GM18498 (cell line): Measurements from ENCODE around the gene NELFA.

Experiments used
- ATAC-seq: cut with Tn5 transposase; IDR thresholded peaks from one replicate; pipeline ENCODE4 v1.9.1; 2021; ENCODE audit warnings: mild to moderate bottlenecking, moderate library complexity; ENCODE audit not compliant: unreplicated experiment

Gene NELFA

DNA sequence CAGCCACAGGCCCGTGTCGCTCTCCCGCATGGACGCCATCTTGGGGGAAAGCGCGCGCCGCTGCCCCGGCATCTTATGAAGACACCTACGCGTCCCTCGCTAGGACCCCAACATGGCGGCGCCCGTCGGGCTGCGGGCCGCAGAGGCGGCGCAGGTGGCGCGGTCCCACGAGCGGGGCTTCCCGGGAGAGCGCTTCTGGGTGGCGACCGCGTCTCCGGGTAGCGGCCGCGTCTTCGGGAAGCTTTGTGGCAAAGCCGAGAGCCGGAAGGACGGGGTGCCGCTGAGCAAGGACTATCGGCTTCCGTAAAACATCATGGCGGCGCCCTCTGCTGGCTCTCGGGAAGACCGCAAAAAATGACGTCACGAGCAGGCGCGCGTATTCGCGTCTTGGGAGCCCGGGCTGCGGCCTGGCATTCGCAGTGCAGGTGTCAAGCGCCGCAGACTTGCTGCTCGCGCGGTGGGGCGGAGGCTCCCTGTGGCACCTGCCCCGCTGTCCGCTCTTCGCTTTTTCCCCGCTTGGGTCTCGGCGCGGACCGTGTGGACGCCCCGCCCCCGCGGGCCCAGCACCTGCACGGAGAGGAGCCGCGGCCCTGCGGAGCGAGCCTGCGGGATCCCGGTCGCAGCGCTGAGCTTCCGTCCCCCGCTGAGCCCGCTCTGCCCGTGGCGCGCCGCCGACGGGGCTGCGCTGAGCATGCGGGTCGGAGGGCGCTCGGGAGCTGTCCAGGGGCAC, at the start of gene NELFA:
NELFA (minus strand) TSS at position 54 of the 730 bp plus-strand sequence; CDS start at position 39, 15 bp downstream.
- ATAC-seq = peak; percentile 88

DNA sequence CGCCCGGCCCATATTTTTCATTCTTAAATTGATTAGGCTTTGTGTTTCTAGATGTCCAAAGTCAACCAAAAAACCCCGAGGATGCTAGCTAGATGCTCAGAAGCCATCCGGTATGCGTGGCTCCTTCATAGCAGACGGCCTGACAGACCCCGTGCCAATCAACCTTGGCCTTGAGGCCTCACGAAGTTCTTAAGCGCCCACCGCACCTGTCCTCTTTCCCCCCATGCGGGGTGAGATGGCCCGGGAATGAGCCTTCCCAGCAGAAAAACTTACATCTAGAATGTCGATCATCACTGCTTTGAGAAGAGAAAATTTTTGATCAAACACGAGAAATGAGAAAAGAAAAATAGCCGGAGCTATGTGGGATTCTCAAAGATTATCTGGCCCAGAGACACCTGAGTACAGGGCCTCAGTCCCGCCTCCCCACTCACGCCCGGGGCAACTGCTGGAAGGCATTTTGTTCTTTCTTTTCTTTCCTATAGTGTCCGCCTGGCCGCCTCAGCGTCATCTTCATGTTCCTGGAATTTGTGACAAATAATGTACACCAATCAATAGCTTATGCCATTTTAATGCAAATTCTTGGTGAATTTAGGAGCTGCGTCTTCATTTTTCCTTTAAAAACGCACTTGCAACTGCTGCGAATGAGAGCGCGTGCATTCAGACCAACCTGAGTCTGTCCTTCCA, 48.8 kb upstream of the NELFA start:
- ATAC-seq = no peak

DNA sequence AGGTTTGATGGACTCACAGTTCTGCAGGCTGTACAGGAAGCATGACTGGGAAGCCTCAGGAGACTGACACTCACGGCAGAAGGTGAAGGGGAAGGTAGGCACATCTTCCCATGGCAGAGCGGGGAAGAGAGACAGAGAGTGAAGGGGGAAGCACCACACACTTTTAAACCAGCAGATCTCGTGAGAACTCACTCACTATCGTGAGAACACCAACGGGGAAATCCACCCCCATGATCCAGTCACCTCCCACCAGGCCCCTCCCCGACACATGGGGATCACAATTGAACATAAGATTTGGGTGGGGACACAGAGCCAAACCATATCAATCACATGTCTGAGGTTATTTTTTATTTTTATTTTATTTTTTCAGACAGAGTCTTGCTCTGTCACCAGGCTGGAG, 45.4 kb upstream of the NELFA start:
- ATAC-seq = no peak

DNA sequence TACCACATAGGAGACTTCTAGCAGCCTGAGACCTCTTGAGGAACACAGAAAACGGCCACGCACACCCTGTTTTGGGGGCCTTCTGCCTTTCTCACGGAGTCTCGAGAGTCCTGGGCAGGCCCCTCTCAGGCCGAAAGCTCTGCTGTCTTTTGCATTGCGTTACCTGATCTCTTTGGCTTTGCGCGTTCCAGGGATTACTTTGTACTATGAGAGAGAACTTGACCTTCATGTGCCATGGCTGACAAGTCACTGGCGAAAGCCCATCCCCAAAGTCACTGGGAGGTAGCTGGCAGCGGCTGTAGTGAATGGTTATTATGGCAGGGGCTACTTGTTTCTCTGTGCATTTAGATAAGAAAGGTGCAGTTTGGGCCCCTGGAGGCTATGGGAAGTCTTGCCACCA, 42.3 kb upstream of the NELFA start:
- ATAC-seq = no peak

DNA sequence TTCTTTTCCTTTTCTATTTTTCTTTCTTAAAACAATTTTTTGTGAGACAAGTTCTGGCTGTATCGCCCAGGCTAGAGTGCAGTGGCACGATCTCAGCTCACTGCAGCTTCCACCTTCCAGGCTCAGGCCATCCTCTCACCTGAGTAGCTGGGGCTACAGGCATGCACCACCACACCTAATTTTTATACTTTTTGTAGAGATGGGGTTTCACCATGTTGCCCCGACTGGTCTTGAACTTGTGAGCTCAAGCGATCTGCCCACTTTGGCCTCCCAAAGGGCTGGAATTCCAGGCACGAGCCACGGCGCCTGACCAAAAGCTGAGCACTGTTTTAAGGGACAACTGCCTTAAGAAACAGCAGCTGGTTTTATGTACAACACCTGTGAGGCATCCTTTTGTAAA, 41.0 kb upstream of the NELFA start:
- ATAC-seq = no peak

DNA sequence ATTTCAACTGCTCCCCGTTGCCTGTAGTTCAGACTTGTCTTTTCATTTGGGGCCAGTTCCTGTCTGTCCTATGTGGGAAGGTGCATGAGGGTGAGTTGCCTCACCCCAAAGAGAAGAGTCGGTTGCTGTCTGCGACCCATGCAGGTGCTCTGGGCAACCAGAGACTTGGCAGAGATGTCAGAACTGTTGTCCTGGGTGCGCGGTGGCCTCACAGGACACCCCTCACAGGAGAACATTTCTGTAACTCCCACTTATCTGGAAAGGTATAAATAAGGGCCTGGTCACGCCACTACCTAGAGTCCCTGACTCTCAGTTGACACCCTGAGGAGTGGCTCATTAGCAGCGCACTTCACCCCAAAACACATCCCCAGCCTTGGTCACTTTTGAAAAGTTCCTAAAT, 40.6 kb upstream of the NELFA start:
- no peak for ATAC-seq

DNA sequence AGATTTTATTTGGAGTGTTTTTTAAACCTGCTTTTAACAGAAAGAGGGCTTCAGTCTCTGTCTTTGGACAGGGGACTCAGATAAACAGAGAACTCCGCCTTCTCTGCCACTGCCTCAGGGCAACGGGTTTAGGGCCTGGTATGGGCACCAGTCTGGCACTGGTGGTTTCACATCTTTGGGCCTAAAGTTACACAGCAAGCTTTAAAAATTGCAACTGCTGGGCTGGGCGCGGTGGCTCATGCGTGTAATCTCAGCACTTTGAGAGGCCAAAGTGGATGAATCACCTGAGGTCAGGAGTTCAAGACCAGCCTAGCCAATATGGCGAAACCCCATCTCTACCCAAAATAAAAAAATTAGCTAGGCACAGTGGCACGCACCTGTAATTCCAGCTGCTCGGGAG, 40.1 kb upstream of the NELFA start:
- no peak for ATAC-seq

DNA sequence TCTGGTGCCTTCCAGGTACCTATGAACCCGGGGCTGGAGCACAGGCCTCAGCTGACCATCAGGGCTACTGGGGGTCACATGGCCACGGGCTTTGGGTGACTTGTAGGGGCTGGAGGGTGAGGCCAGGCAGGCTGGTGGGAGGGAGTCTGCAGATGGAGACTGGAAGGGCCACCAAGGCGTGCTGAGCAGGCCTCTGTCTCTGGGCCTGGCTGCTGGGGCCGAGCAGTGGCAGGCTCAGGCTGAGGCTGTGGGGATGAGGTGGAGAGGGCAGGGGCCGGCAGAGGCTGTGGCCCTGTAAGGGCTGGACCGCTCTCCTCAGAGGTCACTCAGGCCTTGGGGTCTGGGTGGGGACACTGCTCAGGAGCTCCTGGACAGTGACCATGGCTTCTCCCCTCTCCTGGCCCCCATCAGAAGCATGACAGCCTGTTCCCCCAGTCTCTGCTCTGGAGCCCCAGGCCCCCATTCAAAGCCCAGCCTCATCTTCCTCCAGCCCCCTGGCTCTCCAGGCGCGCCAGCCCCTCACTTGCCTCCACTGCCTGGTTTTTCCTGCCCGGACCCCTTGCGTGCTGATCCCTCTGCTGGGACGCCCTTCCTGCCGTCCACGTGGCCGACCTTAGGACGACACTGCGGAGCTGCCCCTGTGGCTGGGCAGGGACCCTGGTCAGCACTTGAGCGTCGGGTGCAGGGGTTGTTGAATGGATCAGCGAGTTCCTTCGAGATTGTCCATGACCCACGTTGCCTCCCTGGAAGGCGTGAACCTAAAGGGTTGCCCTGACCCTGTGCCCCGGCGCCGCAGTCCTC, 39.2 kb upstream of the NELFA start:
- ATAC-seq = no peak

DNA sequence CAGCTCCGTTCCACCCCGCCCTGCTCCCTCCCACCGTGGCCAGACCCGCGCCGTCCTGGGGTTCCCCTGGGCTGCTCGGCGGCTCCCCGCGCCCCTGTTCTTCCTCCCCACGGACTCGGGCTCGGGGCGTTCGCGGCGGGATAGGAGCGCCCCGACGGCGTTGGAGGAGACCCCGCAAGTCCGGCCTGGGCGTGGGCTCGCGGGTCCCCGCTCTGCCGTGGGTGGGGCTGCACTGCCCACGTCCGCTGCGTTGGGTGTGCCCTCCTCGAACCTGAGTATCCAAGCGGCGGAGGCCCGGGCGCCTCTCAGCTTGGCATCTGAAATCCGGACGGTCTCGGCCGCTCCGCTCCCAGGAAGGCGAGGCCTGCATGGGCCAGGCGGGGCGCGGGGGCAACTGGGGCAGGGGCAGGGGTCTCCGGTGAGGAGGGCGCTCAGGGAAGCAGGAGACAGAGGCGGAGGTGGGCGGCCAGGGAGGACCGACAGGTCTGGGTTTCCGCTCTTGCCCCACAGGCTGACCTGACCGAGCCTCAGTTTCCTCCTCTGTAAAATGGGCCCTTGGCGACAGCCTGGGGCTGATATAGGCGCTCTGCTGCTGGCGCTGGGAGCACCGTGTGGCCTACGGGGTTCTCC, 38.4 kb upstream of the NELFA start:
- no peak for ATAC-seq

DNA sequence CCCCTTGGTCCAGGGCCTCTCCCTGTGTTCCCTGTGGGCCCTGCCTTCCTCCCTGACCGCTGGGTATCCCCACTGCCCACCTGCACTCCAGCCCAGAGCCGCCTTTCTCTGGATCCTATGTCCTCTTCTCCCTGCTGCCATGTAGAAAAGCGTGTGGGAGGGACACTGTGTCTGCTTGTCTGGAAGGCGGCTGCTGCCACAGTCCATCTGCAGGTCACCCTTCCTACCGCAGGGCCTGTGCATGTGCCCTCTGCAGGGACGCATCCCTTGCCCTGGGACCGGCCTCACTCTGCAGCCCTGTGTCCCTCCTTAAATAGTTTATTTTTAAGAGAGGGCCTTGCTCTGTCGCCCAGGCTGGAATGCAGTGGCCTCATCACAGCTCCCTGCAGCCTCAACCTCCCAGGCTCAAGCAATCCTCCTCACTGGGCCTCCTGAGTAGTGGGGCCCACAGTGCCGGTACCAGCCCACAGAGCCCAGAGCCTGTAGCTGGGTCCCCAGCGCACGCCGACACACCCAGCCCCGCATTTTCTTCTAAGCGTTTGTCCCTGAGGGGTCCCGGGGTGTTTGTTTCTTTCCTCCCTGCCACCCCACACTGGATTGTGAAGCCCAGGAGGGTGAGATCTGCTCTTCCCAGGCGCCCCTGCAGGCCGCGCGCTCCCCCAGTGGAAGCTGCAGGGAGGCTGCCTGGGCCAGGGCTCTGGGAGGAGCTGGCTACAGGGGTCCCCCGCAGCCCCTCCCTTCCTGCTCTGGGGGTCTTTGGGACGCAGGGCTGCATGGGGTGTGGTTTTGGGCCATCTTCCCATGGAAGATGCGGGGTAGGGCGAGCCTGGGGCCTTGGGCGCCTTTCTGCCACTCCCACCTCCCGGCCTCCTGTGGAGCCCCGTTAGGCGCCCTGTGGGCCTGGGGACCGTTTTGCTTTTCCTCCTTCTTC, 37.5 kb upstream of the NELFA start:
- no peak for ATAC-seq

DNA sequence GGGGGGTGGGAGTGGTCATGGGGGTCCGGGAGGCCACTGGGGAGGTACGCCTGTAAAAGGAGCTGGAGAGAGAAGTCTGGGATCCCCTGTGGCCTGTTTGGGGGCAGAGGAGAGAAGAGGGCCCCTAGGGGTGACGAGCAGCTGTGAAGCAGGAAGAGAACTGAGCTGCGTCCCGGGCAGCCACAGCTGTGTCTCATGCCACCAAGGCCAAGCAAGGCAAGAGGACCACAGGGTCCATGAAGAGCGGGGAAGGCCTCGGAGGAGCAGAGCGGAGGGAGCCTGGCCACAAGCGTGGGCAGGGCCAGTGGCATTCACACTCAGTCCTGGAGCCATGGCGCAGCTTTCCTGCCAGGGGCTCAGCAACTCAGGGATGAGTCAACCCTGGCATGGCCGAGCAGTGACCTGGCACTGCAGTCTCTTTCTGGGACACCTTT, 36.8 kb upstream of the NELFA start:
- ATAC-seq = no peak

DNA sequence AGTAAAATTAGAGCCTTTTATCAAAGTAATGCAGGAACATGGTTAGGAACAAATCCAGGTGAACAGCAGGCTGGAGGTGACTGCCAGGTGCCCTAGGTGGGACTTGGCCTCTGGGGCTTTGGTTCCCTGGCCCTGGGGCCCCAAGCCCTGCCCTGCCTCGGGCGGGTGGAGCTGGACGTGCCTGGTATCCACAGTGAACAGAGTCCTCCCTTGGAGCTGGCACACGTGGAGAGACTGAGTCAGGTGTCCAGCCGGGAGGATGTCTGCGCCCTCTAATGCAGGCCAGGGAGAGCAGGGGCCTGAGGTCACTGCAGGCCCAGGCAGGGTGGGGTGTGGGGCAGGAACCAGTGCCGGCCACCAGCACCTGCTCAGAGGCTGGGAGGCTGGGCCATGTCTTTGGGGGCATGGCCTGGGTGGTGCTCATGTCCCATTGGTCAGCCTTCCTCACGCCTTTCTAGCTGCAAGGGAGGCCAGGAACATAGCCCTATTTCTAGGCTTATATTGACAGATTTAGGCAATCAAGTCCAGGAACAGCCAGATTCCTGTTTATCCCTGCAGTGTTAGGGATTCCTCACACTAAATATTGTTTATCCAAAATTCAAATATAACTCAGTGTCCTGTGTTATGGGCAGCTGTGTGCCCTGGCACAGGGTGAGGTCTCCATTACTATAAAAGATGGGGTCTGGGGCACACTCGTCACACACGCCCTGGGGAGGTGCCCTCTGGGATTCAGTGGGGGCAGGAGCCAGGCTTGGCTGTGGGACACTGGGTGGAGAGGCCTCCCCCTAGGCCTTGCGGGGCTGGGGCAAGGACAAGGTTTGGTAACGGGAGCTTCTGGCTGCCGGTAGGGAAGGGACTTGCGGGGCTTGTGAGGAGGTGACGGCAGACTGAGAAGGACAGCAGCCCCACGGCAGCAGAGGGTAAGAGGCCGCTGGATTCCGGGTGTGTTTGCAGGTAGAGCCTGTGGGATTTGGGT, 36.1 kb upstream of the NELFA start:
- ATAC-seq = no peak

DNA sequence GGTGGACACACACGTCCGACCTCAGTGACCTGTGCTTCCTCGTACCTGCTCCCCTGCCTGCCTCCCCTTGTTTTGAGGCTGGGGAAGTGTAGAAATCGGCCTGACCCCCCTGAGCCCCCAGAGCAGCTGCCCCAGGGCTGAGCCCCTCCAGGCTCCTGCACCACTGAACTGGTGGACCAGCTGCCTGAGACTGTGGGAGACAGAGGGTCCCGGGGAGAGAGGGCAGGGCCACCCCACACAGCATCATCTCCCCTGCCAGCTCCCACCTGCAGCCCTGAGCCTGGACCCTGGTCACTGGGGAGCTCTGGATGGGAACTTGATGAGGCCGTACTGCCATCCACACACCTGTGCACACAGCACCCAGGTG, 35.3 kb upstream of the NELFA start:
- ATAC-seq = no peak

DNA sequence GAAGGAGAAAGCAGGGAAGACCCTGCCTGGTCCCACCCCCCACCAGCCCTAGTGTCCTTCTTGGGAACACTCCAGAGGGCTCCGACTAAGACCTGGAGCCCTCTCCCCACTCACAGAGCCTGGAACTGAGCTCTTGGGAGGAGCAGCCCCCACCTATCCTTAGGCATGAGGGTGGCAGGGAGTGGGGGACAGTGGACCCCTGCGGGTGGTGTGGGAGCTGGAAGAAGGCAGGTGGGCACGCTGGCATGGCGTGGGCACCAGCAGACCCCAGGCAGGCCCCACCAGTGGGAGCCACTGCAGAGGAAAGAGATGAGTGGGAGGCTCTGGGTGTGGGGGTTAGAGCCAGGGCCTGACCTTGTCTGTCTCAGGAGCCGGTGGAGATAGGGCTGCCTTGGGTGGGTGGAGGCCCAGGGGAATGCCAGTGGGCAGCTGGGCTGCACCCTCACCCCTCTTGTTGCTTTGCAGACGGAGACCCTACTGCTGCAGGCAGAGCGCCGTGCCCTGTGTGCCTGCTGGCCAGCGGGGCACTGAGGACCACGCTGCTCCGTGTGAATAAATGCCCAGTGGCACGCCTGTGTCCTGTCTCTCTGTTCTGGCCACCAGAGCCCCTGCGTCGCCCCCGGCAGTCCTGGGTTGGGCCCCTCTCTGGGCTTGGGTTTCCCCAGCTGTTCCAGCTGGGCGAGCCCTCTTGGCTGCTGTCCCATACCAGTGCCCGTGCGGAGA, 34.8 kb upstream of the NELFA start:
- no peak for ATAC-seq

DNA sequence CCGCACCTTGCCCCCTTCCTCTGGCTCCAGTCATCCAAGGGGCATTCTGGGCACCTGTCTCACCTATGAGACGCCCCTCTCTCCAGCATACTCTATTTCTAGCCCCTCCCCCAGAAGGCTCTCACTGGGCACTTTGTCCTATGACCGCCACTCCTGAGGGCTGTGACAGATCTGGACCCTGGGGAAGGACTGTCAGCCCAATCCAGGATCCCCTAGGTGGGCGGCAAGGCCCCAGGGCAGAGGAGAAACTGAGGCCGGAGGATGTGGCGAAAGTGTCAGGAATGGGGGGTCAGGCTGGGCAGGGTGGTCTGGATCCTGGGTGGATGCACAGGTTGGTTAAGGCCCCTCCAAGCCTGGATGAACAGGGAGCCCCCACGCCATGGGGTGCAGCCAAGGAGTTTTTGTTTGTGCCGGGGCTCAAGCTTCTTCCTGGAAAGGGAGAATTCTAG, 34.2 kb upstream of the NELFA start:
- no peak for ATAC-seq

DNA sequence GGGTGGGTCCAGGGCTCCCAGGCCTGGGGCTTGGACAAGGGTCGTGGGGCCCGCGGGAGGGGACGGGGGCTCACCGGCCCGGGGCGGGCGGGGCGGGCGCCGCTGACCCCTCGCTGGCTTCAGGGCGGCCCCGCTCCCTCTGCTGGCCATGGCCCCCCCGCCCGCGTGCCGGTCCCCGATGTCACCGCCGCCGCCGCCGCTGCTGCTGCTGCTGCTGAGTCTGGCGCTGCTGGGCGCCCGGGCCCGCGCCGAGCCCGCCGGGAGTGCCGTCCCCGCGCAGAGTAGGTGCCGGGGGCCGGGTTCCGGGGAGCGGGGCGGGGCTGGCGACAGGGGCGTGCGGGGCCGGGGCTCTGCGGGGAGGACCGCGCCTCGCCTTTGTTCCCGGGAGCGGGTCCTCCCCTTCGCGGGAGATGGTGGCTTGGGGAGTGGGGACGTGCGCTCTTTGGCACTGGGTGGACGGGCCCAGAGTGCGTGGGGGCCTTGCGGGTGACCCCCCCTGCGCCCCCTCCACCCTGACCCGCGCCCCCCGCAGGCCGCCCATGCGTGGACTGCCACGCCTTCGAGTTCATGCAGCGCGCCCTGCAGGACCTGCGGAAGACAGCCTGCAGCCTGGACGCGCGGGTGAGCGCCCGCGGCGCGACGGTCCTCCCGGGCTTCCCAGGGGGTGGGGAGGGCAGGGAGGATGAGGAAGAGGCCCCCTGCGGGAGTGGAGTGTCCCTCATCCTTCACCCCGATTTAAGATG, 33.6 kb upstream of the NELFA start:
- peak; percentile 43 for ATAC-seq

DNA sequence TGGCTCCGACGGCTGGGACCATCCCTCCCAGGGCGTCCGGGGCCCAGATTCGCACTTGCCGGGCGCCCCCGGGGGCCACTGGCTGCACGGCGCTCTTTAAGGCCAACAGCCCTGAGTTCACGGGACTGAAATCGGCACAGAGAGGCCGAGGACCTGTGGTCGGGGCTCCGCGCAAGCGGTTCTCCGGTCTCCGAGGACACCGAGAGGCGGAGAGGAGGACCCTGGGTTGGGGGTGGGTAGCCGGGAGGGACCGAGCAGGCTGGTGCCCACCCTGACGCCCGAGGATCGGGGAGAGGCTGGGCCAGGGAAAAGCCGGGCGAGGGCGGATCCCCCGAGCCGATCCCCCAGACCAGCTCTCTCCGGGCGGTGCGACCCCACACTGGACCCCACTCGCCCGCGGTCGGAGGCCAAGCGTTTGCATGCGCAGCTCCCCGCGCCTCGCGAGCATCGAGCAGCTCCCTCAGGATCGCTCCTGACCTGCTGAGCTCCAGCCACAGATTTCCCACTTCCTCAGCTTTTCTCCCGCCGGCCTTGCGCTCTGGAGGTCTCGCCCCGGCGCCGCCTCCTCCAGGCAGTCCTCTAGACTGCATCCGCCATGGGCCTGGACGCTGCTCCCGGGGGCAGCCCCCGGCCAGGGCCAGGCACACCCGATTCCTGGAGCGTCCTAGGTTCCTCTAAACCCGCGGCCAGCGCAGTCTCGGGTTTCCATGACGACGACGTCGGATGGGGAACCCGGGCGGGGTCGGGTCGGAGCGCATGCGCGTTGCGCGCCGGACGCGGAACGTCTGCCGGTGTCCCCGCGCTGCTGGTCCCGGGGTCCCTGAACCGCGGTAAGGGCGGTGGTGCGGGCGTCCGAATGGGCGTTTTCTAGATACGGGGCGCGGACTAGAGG, 32.7 kb upstream of the NELFA start:
- ATAC-seq = peak; percentile 78
